OCI-LY1 (cell line): ENCODE results near the gene PIGC.

Source experiments
- H2AFZ ChIP-seq: fragments of 200-600 bp; sonication (generic), shearing (Covaris generic); 2 replicates; pipeline ENCODE4 v1.6.0; 2014; ENCODE audit warnings: antibody characterized with exemption, mild to moderate bottlenecking, low read length
- H3F3A ChIP-seq: fragments of 200-600 bp; sonication (generic), shearing (Covaris generic); 2 replicates; pipeline ENCODE4 v1.6.0; 2014; ENCODE audit warnings: mild to moderate bottlenecking, antibody characterized with exemption, low read length, moderate library complexity; ENCODE audit not compliant: insufficient read depth
- H3K27ac ChIP-seq: fragments of 200-600 bp; sonication (generic); 2 replicates; pipeline ENCODE4 v1.5.1; 2014; ENCODE audit warnings: low read length, mixed run types, mild to moderate bottlenecking, low read depth; ENCODE audit not compliant: poor library complexity, severe bottlenecking
- H3K27me3 ChIP-seq: fragments of 200-600 bp; sonication (generic); 2 replicates; pipeline ENCODE4 v1.6.0; 2014; ENCODE audit warnings: antibody characterized with exemption, mild to moderate bottlenecking, low read length, moderate library complexity; ENCODE audit not compliant: insufficient read depth
- H3K36me3 ChIP-seq: fragments of 200-600 bp; sonication (generic); 2 replicates; pipeline ENCODE4 v1.6.1; 2014; ENCODE audit warnings: mild to moderate bottlenecking, antibody characterized with exemption, low read length, moderate library complexity, mixed read lengths; ENCODE audit not compliant: insufficient read depth
- H3K4me1 ChIP-seq: fragments of 200-600 bp; sonication (generic); 2 replicates; pipeline ENCODE4 v1.5.1; 2014; ENCODE audit warnings: mild to moderate bottlenecking, low read length, moderate library complexity; ENCODE audit not compliant: insufficient read depth, severe bottlenecking
- H3K4me2 ChIP-seq: fragments of 200-600 bp; sonication (generic), shearing (Covaris generic); 2 replicates; pipeline ENCODE4 v1.6.1; 2014; ENCODE audit warnings: low read length
- H3K4me3 ChIP-seq: fragments of 200-600 bp; sonication (generic); 2 replicates; pipeline ENCODE4 v1.5.1; 2014; ENCODE audit warnings: low read length, low read depth, mild to moderate bottlenecking, mixed read lengths; ENCODE audit not compliant: poor library complexity, severe bottlenecking
- H3K79me2 ChIP-seq: fragments of 200-600 bp; shearing (Covaris generic); 2 replicates; pipeline ENCODE4 v1.6.1; 2016; ENCODE audit warnings: mixed run types, low read length, mixed read lengths; ENCODE audit not compliant: insufficient read depth
- H3K9ac ChIP-seq: fragments of 200-600 bp; sonication (generic), shearing (Covaris generic); 2 replicates; pipeline ENCODE4 v1.6.1; 2014; ENCODE audit warnings: mild to moderate bottlenecking, low read length, mixed read lengths
- H3K9me2 ChIP-seq: fragments of 200-600 bp; sonication (generic), shearing (Covaris generic); 2 replicates; pipeline ENCODE4 v1.6.1; 2014; ENCODE audit warnings: low read depth, mild to moderate bottlenecking, low read length, mixed read lengths
- H3K9me3 ChIP-seq: fragments of 200-600 bp; shearing (Covaris generic); 2 replicates; pipeline ENCODE4 v1.6.1; 2014; ENCODE audit warnings: low read length, mixed read lengths
- H4K20me1 ChIP-seq: fragments of 200-600 bp; sonication (generic), shearing (Covaris generic); 2 replicates; pipeline ENCODE4 v1.6.0; 2016; ENCODE audit warnings: mild to moderate bottlenecking, low read length; ENCODE audit not compliant: insufficient read depth
- EZH2 ChIP-seq: fragments of 200-600 bp; sonication (generic), shearing (Covaris generic); IDR thresholded peaks from 2 replicates; pipeline ENCODE4 v1.8.0; 2017; ENCODE audit warnings: borderline replicate concordance, mixed run types, mild to moderate bottlenecking, antibody characterized with exemption, low read length, moderate library complexity, mixed read lengths
- TF ChIP-seq, protein P1 (sequence below): fragments of 200-600 bp; sonication (generic), shearing (Covaris generic); IDR thresholded peaks from 2 replicates; pipeline ENCODE4 v1.5.1; 2017; ENCODE audit warnings: mild to moderate bottlenecking, antibody characterized with exemption, low read length, moderate library complexity, mixed read lengths

The PIGC gene

DNA sequence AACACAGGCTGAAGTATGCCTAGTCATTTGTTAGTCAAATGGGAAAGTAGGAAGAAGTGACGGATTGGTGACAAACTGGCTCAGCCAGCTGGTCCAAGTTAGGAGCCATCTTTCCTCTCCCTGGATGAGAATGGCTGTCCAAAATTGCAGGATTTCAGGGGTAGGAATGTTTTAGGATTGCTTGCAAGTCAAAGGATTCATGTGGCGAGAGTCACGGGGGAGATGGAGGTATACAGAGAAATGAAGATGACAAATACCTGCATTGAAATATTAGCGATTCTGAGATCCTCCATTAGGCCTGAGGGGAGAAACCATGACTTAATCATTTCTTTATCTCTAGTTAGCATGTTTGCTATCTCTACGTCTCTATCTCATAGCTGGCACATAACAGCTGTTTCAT is 41.8 kb upstream of the PIGC start:
- H3K9me3 ChIP-seq, result no peaks in the 10 kb centered on the region
- H3K4me3 ChIP-seq, result no peak overlapping the region
- H3K4me2 ChIP-seq, result no peak overlapping the region
- H3K36me3 ChIP-seq, result no peaks in the 10 kb centered on the region
- peaks cover under 1% of the 10 kb centered on the region; the same call in 1 of the 2 replicates for H3K27me3 ChIP-seq
- TF ChIP-seq EZH2, result no peak
- TF ChIP-seq, protein P1, sequence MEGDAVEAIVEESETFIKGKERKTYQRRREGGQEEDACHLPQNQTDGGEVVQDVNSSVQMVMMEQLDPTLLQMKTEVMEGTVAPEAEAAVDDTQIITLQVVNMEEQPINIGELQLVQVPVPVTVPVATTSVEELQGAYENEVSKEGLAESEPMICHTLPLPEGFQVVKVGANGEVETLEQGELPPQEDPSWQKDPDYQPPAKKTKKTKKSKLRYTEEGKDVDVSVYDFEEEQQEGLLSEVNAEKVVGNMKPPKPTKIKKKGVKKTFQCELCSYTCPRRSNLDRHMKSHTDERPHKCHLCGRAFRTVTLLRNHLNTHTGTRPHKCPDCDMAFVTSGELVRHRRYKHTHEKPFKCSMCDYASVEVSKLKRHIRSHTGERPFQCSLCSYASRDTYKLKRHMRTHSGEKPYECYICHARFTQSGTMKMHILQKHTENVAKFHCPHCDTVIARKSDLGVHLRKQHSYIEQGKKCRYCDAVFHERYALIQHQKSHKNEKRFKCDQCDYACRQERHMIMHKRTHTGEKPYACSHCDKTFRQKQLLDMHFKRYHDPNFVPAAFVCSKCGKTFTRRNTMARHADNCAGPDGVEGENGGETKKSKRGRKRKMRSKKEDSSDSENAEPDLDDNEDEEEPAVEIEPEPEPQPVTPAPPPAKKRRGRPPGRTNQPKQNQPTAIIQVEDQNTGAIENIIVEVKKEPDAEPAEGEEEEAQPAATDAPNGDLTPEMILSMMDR, result no peak
- no peak overlapping the region for H3K9ac ChIP-seq
- no peaks in the 10 kb centered on the region for H4K20me1 ChIP-seq
- H3K27ac ChIP-seq, result no peak overlapping the region
- no peak overlapping the region for H2AFZ ChIP-seq
- H3F3A ChIP-seq, result no peaks in the 10 kb centered on the region; the same call in 1 of the 2 replicates
- H3K79me2 ChIP-seq, result no peaks in the 10 kb centered on the region
- H3K9me2 ChIP-seq, result no peaks in the 10 kb centered on the region
- no peaks in the 10 kb centered on the region for H3K4me1 ChIP-seq

- TF ChIP-seq EZH2, result no peak
- TF ChIP-seq, protein P1, result no peak
- no peaks in the 10 kb centered on the region for H3K36me3 ChIP-seq
- no peak overlapping the region for H2AFZ ChIP-seq
- H3K27me3 ChIP-seq, result no peaks in the 10 kb centered on the region
- no peaks in the 10 kb centered on the region for H3K4me1 ChIP-seq
- no peaks in the 10 kb centered on the region for H3K9me2 ChIP-seq
- no peaks in the 10 kb centered on the region for H3K79me2 ChIP-seq
- H3F3A ChIP-seq, result no peaks in the 10 kb centered on the region; the same call in 1 of the 2 replicates
- no peak overlapping the region for H3K4me2 ChIP-seq
- no peaks in the 10 kb centered on the region for H4K20me1 ChIP-seq
- no peak overlapping the region for H3K4me3 ChIP-seq
- H3K27ac ChIP-seq, result no peak overlapping the region
- H3K9me3 ChIP-seq, result no peaks in the 10 kb centered on the region
- no peak overlapping the region for H3K9ac ChIP-seq
Observed at GRCh38 chr1:172484252-172484651, 40.4 kb upstream of the PIGC start.

- Histone ChIP-seq H3K79me2 (no peaks in the 10 kb centered on the region), H3K4me1 (no peaks in the 10 kb centered on the region), H3K27ac (no peak overlapping the region), H3K9me2 (no peaks in the 10 kb centered on the region), H3K4me3 (no peak overlapping the region), H3K36me3 (no peaks in the 10 kb centered on the region), H4K20me1 (no peaks in the 10 kb centered on the region), H2AFZ (no peak overlapping the region), H3K9me3 (no peaks in the 10 kb centered on the region), H3F3A (no peaks in the 10 kb centered on the region; the same call in 1 of the 2 replicates), H3K4me2 (no peak overlapping the region), H3K27me3 (no peaks in the 10 kb centered on the region), H3K9ac (no peak overlapping the region)
- TF ChIP-seq EZH2, result no peak
- TF ChIP-seq, protein P1, result no peak
Observed at GRCh38 chr1:172483448-172483847, 39.6 kb upstream of the PIGC start.
